ENCODE measurements around the gene SMARCAD1. TPM values are rescaled to one million over a fixed set of nuclear protein-coding genes. Genes with fewer than 3 reads are reported as not detected.

Gene SMARCAD1
- total RNA-seq (2014; rRNA removed; shearing (Covaris generic)) = 58.4 and 86.2 TPM in 2 replicates
- polyA plus RNA-seq (2016; fragmentation: Nextera tagmentation; extraction: Ambion mirVana) = 20.3 and 23.8 TPM in 2 replicates
- long read RNA-seq, partial matches to known transcripts = 3 of 8 reads
- long read RNA-seq, other reads (novel, unspliced or antisense) = 5 of 8 reads

DNA sequence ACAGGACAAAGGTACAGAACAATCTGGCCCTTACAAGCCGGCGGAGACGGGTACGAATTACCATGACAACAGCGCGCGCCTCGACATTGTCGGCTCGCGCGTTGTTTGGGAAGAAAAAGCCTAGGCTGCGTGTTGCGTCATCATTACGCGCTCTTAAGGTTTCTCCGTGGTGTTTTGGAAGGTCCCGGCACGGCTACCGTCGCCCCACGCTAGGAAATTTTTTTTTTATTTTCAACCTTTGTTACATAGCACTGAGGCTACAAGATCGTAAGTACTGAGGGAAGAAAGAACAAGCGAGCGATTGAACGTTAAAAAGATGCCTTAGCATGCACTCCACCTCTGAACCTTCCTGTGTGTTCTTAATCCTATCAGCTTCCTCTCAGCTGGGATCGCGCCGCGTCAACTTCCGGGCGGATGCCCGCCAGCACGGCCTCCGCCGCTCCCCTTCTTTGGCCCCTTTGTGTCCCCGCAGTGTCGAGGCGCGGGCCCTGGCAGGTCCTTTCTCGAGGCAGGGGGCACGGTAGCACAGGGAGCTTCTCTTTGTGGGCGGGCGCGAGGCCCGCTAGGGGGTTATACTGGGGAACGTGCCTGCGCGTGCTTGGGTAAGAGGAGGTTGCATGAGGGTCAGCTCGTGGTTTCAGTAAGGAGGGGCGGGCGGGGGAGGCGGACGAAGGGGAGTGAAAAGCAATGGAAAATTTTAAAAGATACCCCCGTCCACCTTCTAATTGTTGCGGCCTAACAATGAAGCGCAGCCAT, at the start of gene SMARCAD1:
Gene SMARCAD1 (plus strand): TSS at position 397 of the 756 bp plus-strand sequence. CDS start 530 bp downstream, outside the sequence.
- Histone ChIP-seq H3K4me1 (ENCODE audit: insufficient read depth) (peaks cover 19% of the 10 kb centered on the region), H3K36me3 (ENCODE audit: insufficient read depth) (peaks cover 7% of the 10 kb centered on the region), H3F3A (replicated peaks; ENCODE audit: low read depth) (no peaks in the 10 kb centered on the region), H4K20me1 (replicated peaks; ENCODE audit: insufficient read depth) (no peaks in the 10 kb centered on the region), H3K27me3 (ENCODE audit: insufficient read depth) (no peaks in the 10 kb centered on the region), H3K9me2 (ENCODE audit: insufficient read depth) (no peaks in the 10 kb centered on the region), H3K27ac (ENCODE audit: low read depth) (peak within 1 kb of the TSS; percentile 75), H3K4me2 (peak within 1 kb of the TSS; percentile 89), H3K79me2 (replicated peaks; ENCODE audit: insufficient read depth) (peaks cover 47% of the 10 kb centered on the region), H2AFZ (peak within 1 kb of the TSS; percentile 3; the same call in 1 of the 2 replicates), H3K4me3 (peak within 1 kb of the TSS; percentile 48)
- Mint-ChIP-seq H3K9me3 (peaks cover 10% of the 10 kb centered on the region; the same call in 2 of the 3 replicates), H3K27ac (peak within 1 kb of the TSS; percentile 100), H3K4me3 (peak within 1 kb of the TSS; percentile 100), H3K27me3 (ENCODE audit: insufficient read depth, low read depth, poor library complexity) (peaks cover 3% of the 10 kb centered on the region), H3K36me3 (ENCODE audit: low read depth) (peaks cover 47% of the 10 kb centered on the region), H3K4me1 (peaks cover 17% of the 10 kb centered on the region)
- DNase-seq (ENCODE audit: low spot score) = peak; percentile 99
- no peak for TF ChIP-seq EZH2 (IDR thresholded peaks at IDR 0.05; ENCODE audit: low read depth, unreplicated experiment)
- peak; percentile 74 for TF ChIP-seq POLR2AphosphoS5 (IDR thresholded peaks at IDR 0.05; ENCODE audit: low read depth)
- peak; percentile 94 for TF ChIP-seq CREB1 (CRISPR knock-in tag; IDR thresholded peaks at IDR 0.05; ENCODE audit: low read depth)
- ATAC-seq = peak; percentile 95

DNA sequence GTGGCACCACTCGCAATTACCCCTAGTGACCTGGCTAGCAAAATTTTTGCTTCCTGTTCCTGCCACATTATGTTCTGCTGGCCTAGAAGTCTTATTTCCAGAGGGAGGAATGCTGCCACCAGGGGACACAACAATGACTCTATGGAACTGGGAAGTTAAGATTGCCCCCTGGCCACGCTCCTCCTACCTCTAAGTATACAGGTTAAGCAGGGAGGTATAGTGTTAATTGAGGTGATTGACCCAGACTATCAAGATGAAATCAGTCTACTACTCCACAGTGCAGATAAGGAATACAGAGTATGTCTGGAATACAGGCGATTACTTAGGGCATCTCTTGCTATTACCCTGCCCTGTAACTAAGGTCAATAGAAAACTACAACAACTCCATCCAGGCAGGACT, 48.8 kb upstream of the SMARCAD1 start:
- H3K27me3 ChIP-seq (ENCODE audit: insufficient read depth) = no peaks in the 10 kb centered on the region
- no peaks in the 10 kb centered on the region for H3F3A ChIP-seq (replicated peaks; ENCODE audit: low read depth)
- Mint-ChIP-seq H3K27ac (no peak overlapping the region), H3K4me1 (peaks cover 2% of the 10 kb centered on the region; the same call in 1 of the 3 replicates), H3K27me3 (ENCODE audit: insufficient read depth, low read depth, poor library complexity) (peaks cover 4% of the 10 kb centered on the region), H3K4me3 (no peak overlapping the region), H3K36me3 (ENCODE audit: low read depth) (peaks cover 11% of the 10 kb centered on the region), H3K9me3 (peaks cover 11% of the 10 kb centered on the region)
- no peaks in the 10 kb centered on the region for H3K79me2 ChIP-seq (replicated peaks; ENCODE audit: insufficient read depth)
- DNase-seq (ENCODE audit: low spot score) (no peak), ATAC-seq (no peak)
- H3K36me3 ChIP-seq (ENCODE audit: insufficient read depth) = no peaks in the 10 kb centered on the region
- no peak overlapping the region for H3K27ac ChIP-seq (ENCODE audit: low read depth)
- no peak overlapping the region for H3K4me3 ChIP-seq
- H2AFZ ChIP-seq = 0 out of 2 replicates have a peak overlapping the region, but pooled peaks have one; percentile 10
- no peaks in the 10 kb centered on the region for H3K4me1 ChIP-seq (ENCODE audit: insufficient read depth)
- H3K4me2 ChIP-seq = no peak overlapping the region
- 0 out of 2 replicates have a peak, but pooled peaks cover 3% of the 10 kb centered on the region for H3K9me2 ChIP-seq (ENCODE audit: insufficient read depth)
- no peaks in the 10 kb centered on the region for H4K20me1 ChIP-seq (replicated peaks; ENCODE audit: insufficient read depth)
- TF ChIP-seq JUNB (IDR thresholded peaks at IDR 0.05; ENCODE audit: unreplicated experiment) (no peak), EZH2phosphoT487 (IDR thresholded peaks at IDR 0.05; ENCODE audit: unreplicated experiment) (no peak), STAT1 (IDR thresholded peaks at IDR 0.05; ENCODE audit: unreplicated experiment) (no peak), CREB1 (CRISPR knock-in tag; IDR thresholded peaks at IDR 0.05; ENCODE audit: low read depth) (no peak), REST (IDR thresholded peaks at IDR 0.05; ENCODE audit: unreplicated experiment) (no peak), CTCF (conservative IDR thresholded peaks at IDR 0.05; ENCODE audit: low read depth in 2 of 2) (no peak)

Data from GM23338 (cell line).